Duodenal mucosa (tissue), 2 donors: ENCODE data around the gene PDCD6IP.

Experiments
- H3K27ac ChIP-seq: one replicate; pipeline ENCODE4 v1.7.0; 2013; ENCODE audit warnings: low read depth, low read length
- H3K27me3 ChIP-seq, 2 donors: one replicate each; pipeline ENCODE4 v1.7.0; 2013; ENCODE audit warnings: low read length in 2 of 2, control low read depth in 1 of 2; ENCODE audit not compliant: insufficient read depth in 2 of 2, control insufficient read depth in 1 of 2
- H3K36me3 ChIP-seq, 2 donors: one replicate each; pipeline ENCODE4 v1.7.0; 2013; ENCODE audit warnings: low read length in 2 of 2, control low read depth in 1 of 2; ENCODE audit not compliant: insufficient read depth in 2 of 2, control insufficient read depth in 1 of 2
- H3K4me1 ChIP-seq, 2 donors: one replicate each; pipeline ENCODE4 v1.7.0; 2013; ENCODE audit warnings: low read length in 2 of 2, control low read depth in 1 of 2; ENCODE audit not compliant: insufficient read depth in 2 of 2, control insufficient read depth in 1 of 2
- H3K4me3 ChIP-seq, 2 donors: one replicate each; pipeline ENCODE4 v1.7.0; 2013; ENCODE audit warnings: low read length in 2 of 2, low read depth in 1 of 2
- H3K9ac ChIP-seq, 2 donors: one replicate each; pipeline ENCODE4 v1.7.0; 2013; ENCODE audit warnings: low read length in 2 of 2, low read depth in 1 of 2
- H3K9me3 ChIP-seq, 2 donors: one replicate each; pipeline ENCODE4 v1.7.0; 2013; ENCODE audit warnings: low read length in 2 of 2, control low read depth in 1 of 2; ENCODE audit not compliant: control insufficient read depth in 1 of 2

The PDCD6IP gene

GRCh38 chr3:33904730-33905129, 106.3 kb downstream of the PDCD6IP start:
- Histone ChIP-seq H3K9me3 (no peaks in the 10 kb centered on the region), H3K27ac (no peak overlapping the region), H3K36me3 (no peaks in the 10 kb centered on the region), H3K4me1 (no peaks in the 10 kb centered on the region), H3K4me3 (no peak overlapping the region), H3K9ac (no peak overlapping the region), H3K27me3 (no peaks in the 10 kb centered on the region)

- no peak overlapping the region for H3K4me3 ChIP-seq
Measured at GRCh38 chr3:33908250-33908851, 109.9 kb downstream of the PDCD6IP start.

GRCh38 chr3:33909547-33909946, 111.1 kb downstream of the PDCD6IP start:
- Histone ChIP-seq H3K4me3 (no peak overlapping the region), H3K9ac (no peak overlapping the region), H3K36me3 (no peaks in the 10 kb centered on the region), H3K9me3 (no peaks in the 10 kb centered on the region), H3K27ac (no peak overlapping the region), H3K4me1 (no peaks in the 10 kb centered on the region), H3K27me3 (no peaks in the 10 kb centered on the region)

More at GRCh38 chr3:33908250-33908851, 109.9 kb downstream of the PDCD6IP start:
- no peaks in the 10 kb centered on the region for H3K27me3 ChIP-seq
- H3K36me3 ChIP-seq = no peaks in the 10 kb centered on the region
- H3K27ac ChIP-seq = no peak overlapping the region
- H3K9ac ChIP-seq = no peak overlapping the region
- no peaks in the 10 kb centered on the region for H3K9me3 ChIP-seq
- H3K4me1 ChIP-seq = no peaks in the 10 kb centered on the region

GRCh38 chr3:33910031-33910430, 111.6 kb downstream of the PDCD6IP start:
- no peaks in the 10 kb centered on the region for H3K9me3 ChIP-seq
- H3K9ac ChIP-seq = no peak overlapping the region
- no peaks in the 10 kb centered on the region for H3K4me1 ChIP-seq
- no peaks in the 10 kb centered on the region for H3K27me3 ChIP-seq
- H3K4me3 ChIP-seq = no peak overlapping the region
- H3K27ac ChIP-seq = no peak overlapping the region
- no peaks in the 10 kb centered on the region for H3K36me3 ChIP-seq

GRCh38 chr3:33911525-33912322, 113.3 kb downstream of the PDCD6IP start:
- no peaks in the 10 kb centered on the region for H3K9me3 ChIP-seq
- H3K4me1 ChIP-seq = no peaks in the 10 kb centered on the region
- no peak overlapping the region for H3K27ac ChIP-seq
- H3K27me3 ChIP-seq = no peaks in the 10 kb centered on the region
- H3K9ac ChIP-seq = no peak overlapping the region
- no peak overlapping the region for H3K4me3 ChIP-seq
- no peaks in the 10 kb centered on the region for H3K36me3 ChIP-seq

GRCh38 chr3:33914212-33914611, 115.8 kb downstream of the PDCD6IP start:
- Histone ChIP-seq H3K9ac (no peak overlapping the region), H3K27me3 (no peaks in the 10 kb centered on the region), H3K36me3 (no peaks in the 10 kb centered on the region), H3K4me3 (no peak overlapping the region), H3K9me3 (no peaks in the 10 kb centered on the region), H3K4me1 (no peaks in the 10 kb centered on the region), H3K27ac (no peak overlapping the region)

GRCh38 chr3:33914731-33915379, 116.4 kb downstream of the PDCD6IP start:
- Histone ChIP-seq H3K9me3 (no peaks in the 10 kb centered on the region), H3K9ac (no peak overlapping the region), H3K27me3 (no peaks in the 10 kb centered on the region), H3K4me3 (no peak overlapping the region), H3K27ac (no peak overlapping the region), H3K4me1 (no peaks in the 10 kb centered on the region), H3K36me3 (no peaks in the 10 kb centered on the region)

- no peaks in the 10 kb centered on the region for H3K4me1 ChIP-seq
- H3K9ac ChIP-seq = no peak overlapping the region
- no peaks in the 10 kb centered on the region for H3K36me3 ChIP-seq
- no peak overlapping the region for H3K27ac ChIP-seq
- no peaks in the 10 kb centered on the region for H3K27me3 ChIP-seq
- H3K4me3 ChIP-seq = no peak overlapping the region
- H3K9me3 ChIP-seq = no peaks in the 10 kb centered on the region
Measured at GRCh38 chr3:33915796-33916546, 117.5 kb downstream of the PDCD6IP start.

- Histone ChIP-seq H3K9ac (no peak overlapping the region), H3K27me3 (no peaks in the 10 kb centered on the region), H3K9me3 (no peaks in the 10 kb centered on the region), H3K4me1 (no peaks in the 10 kb centered on the region), H3K27ac (no peak overlapping the region), H3K4me3 (no peak overlapping the region), H3K36me3 (no peaks in the 10 kb centered on the region)
Measured at GRCh38 chr3:33918126-33918756, 119.8 kb downstream of the PDCD6IP start.
